ENCODE data around the gene HIPK3.
"Not testable (repeated sequence)": the region's sequence is repeated elsewhere in the genome, so short reads cannot be mapped to it uniquely, and the experiment has no call there.

HIPK3 gene

GRCh38 chr11:33258631-33259205 is 1.5 kb downstream of the HIPK3 start:
- no peak for DNase-seq (ENCODE audit: low read depth in 1 of 2, low spot score in 1 of 2)

- no peak for DNase-seq (ENCODE audit: low read depth in 1 of 2, low spot score in 1 of 2)
Observed at GRCh38 chr11:33259869-33260268, 2.7 kb downstream of the HIPK3 start.

GRCh38 chr11:33261350-33261749 is 4.2 kb downstream of the HIPK3 start:
- not testable (repeated sequence) for DNase-seq (ENCODE audit: low read depth in 1 of 2, low spot score in 1 of 2)

- DNase-seq (ENCODE audit: low read depth in 1 of 2, low spot score in 1 of 2) = no peak
Observed at GRCh38 chr11:33262011-33262645, 4.9 kb downstream of the HIPK3 start.

- DNase-seq (ENCODE audit: low read depth in 1 of 2, low spot score in 1 of 2) = no peak
Observed at GRCh38 chr11:33263549-33263948, 6.4 kb downstream of the HIPK3 start.

GRCh38 chr11:33264926-33265325 is 7.7 kb downstream of the HIPK3 start:
- no peak for DNase-seq (ENCODE audit: low read depth in 1 of 2, low spot score in 1 of 2)

GRCh38 chr11:33266393-33267215 is 9.4 kb downstream of the HIPK3 start:
- DNase-seq (ENCODE audit: low read depth in 1 of 2, low spot score in 1 of 2) = no peak

- DNase-seq (ENCODE audit: low read depth in 1 of 2, low spot score in 1 of 2) = no peak
Observed at GRCh38 chr11:33268945-33269540, 11.9 kb downstream of the HIPK3 start.

- no peak for DNase-seq (ENCODE audit: low read depth in 1 of 2, low spot score in 1 of 2)
Observed at GRCh38 chr11:33269822-33270221, 12.6 kb downstream of the HIPK3 start.

GRCh38 chr11:33271059-33271458 is 13.9 kb downstream of the HIPK3 start:
- no peak for DNase-seq (ENCODE audit: low read depth in 1 of 2, low spot score in 1 of 2)

- no peak for DNase-seq (ENCODE audit: low read depth in 1 of 2, low spot score in 1 of 2)
Observed at GRCh38 chr11:33272338-33273107, 15.3 kb downstream of the HIPK3 start.

- no peak for DNase-seq (ENCODE audit: low read depth in 1 of 2, low spot score in 1 of 2)
Observed at GRCh38 chr11:33273656-33274055, 16.5 kb downstream of the HIPK3 start.

- no peak for DNase-seq (ENCODE audit: low read depth in 1 of 2, low spot score in 1 of 2)
Observed at GRCh38 chr11:33280411-33280810, 23.2 kb downstream of the HIPK3 start.

GRCh38 chr11:33281758-33282157 is 24.6 kb downstream of the HIPK3 start:
- no peak for DNase-seq (ENCODE audit: low read depth in 1 of 2, low spot score in 1 of 2)

GRCh38 chr11:33284818-33285217 is 27.6 kb downstream of the HIPK3 start:
- DNase-seq (ENCODE audit: low read depth in 1 of 2, low spot score in 1 of 2) = no peak

- DNase-seq (ENCODE audit: low read depth in 1 of 2, low spot score in 1 of 2) = no peak
Observed at GRCh38 chr11:33290319-33290718, 33.1 kb downstream of the HIPK3 start.

GRCh38 chr11:33291004-33291777 is 34.0 kb downstream of the HIPK3 start:
- no peak for DNase-seq (ENCODE audit: low read depth in 1 of 2, low spot score in 1 of 2)

- DNase-seq (ENCODE audit: low read depth in 1 of 2, low spot score in 1 of 2) = no peak
Observed at GRCh38 chr11:33292311-33292710, 35.1 kb downstream of the HIPK3 start.

- no peak for DNase-seq (ENCODE audit: low read depth in 1 of 2, low spot score in 1 of 2)
Observed at GRCh38 chr11:33294224-33294623, 37.0 kb downstream of the HIPK3 start.

GRCh38 chr11:33294797-33295196 is 37.6 kb downstream of the HIPK3 start:
- DNase-seq (ENCODE audit: low read depth in 1 of 2, low spot score in 1 of 2) = no peak
